LNCaP clone FGC (cell line): ENCODE data around the gene TMEM95.

ENCODE experiments used
- DNase-seq: peaks from one replicate; pipeline ENCODE4 v3.0.0-alpha.2; 2011; ENCODE audit warnings: low read depth
- H3K4me3 ChIP-seq: 2 replicates; pipeline ENCODE4 v1.5.1; 2011; ENCODE audit warnings: mild to moderate bottlenecking, low read depth, low read length, control low read depth
- CTCF ChIP-seq: IDR thresholded peaks from 2 replicates; pipeline ENCODE4 v1.5.1; 2012; ENCODE audit warnings: mild to moderate bottlenecking; ENCODE audit not compliant: control insufficient read depth, insufficient read depth; ENCODE audit errors: extremely low read depth

The TMEM95 gene

GRCh38 chr17:7396147-7396546 is 41.2 kb downstream of the TMEM95 start:
- no peak overlapping the region for H3K4me3 ChIP-seq
- no peak for TF ChIP-seq CTCF
- no peak for DNase-seq

GRCh38 chr17:7398612-7399011 is 43.7 kb downstream of the TMEM95 start:
- H3K4me3 ChIP-seq = no peak overlapping the region
- no peak for DNase-seq
- TF ChIP-seq CTCF = no peak

GRCh38 chr17:7403043-7403726 is 48.2 kb downstream of the TMEM95 start:
- peak overlapping the region; percentile 62 for H3K4me3 ChIP-seq
- no peak for DNase-seq
- TF ChIP-seq CTCF = no peak

GRCh38 chr17:7403727-7403976 is 48.7 kb downstream of the TMEM95 start:
- H3K4me3 ChIP-seq = peak overlapping the region; percentile 62
- TF ChIP-seq CTCF = no peak
- no peak for DNase-seq

GRCh38 chr17:7403977-7404736 is 49.2 kb downstream of the TMEM95 start, which contains the start of gene TMEM256:
Gene TMEM256, minus strand, starts transcription at chr17:7404097. Its CDS starts 13 bp downstream, at chr17:7404084.
- peak within 1 kb of the TSS; percentile 62 for H3K4me3 ChIP-seq
- DNase-seq = peak; percentile 92
- TF ChIP-seq CTCF = no peak

GRCh38 chr17:7404737-7405349 is 49.9 kb downstream of the TMEM95 start:
- no peak for TF ChIP-seq CTCF
- DNase-seq = no peak
- peak overlapping the region; percentile 62 for H3K4me3 ChIP-seq
